NCI-H2107 (cell line): ENCODE data around the gene GABARAPL1.
"Not testable (repeated sequence)": the region's sequence is repeated elsewhere in the genome, so short reads cannot be mapped to it uniquely, and the experiment has no call there.

Experiments used
- DNase-seq: peaks from one replicate; lab custom pipeline; 2025; lab: John Stamatoyannopoulos, UW

Gene GABARAPL1

GRCh38 chr12:10212739-10213131, at the start of gene GABARAPL1:
Gene GABARAPL1, plus strand, starts transcription at chr12:10212877. Its CDS starts 253 bp downstream, at chr12:10213130.
- peak; percentile 45 for DNase-seq

GRCh38 chr12:10163084-10163483, 49.6 kb upstream of the GABARAPL1 start:
- DNase-seq, result no peak

- no peak for DNase-seq
Measured at GRCh38 chr12:10165421-10165820, 47.3 kb upstream of the GABARAPL1 start.

GRCh38 chr12:10167599-10167998, 45.1 kb upstream of the GABARAPL1 start:
- no peak for DNase-seq

GRCh38 chr12:10169104-10169503, 43.6 kb upstream of the GABARAPL1 start:
- no peak for DNase-seq

- no peak for DNase-seq
Measured at GRCh38 chr12:10170216-10170615, 42.5 kb upstream of the GABARAPL1 start.

- DNase-seq, result no peak
Measured at GRCh38 chr12:10171973-10172728, 40.5 kb upstream of the GABARAPL1 start, which contains the start of gene OLR1. Gene OLR1, minus strand, starts transcription at chr12:10172132. Its CDS starts 55 bp downstream, at chr12:10172077.

GRCh38 chr12:10174986-10175614, 37.6 kb upstream of the GABARAPL1 start:
- DNase-seq, result no peak

GRCh38 chr12:10175846-10176636, 36.6 kb upstream of the GABARAPL1 start:
- DNase-seq, result no peak

- no peak for DNase-seq
Measured at GRCh38 chr12:10178821-10179220, 33.9 kb upstream of the GABARAPL1 start, which contains the start of gene TMEM52B. Gene TMEM52B, plus strand, starts transcription at chr12:10179032. Its CDS starts 543 bp downstream, at chr12:10179575.

GRCh38 chr12:10179776-10180181, 32.9 kb upstream of the GABARAPL1 start:
- DNase-seq, result no peak

GRCh38 chr12:10182354-10183049, 30.2 kb upstream of the GABARAPL1 start:
- DNase-seq, result no peak

- DNase-seq, result no peak
Measured at GRCh38 chr12:10184261-10184843, 28.3 kb upstream of the GABARAPL1 start.

GRCh38 chr12:10186299-10186698, 26.4 kb upstream of the GABARAPL1 start:
- DNase-seq, result no peak

- DNase-seq, result not testable (repeated sequence)
Measured at GRCh38 chr12:10186958-10187357, 25.7 kb upstream of the GABARAPL1 start.

GRCh38 chr12:10189653-10190052, 23.0 kb upstream of the GABARAPL1 start:
- no peak for DNase-seq

GRCh38 chr12:10190558-10191388, 21.9 kb upstream of the GABARAPL1 start:
- DNase-seq, result peak; percentile 8

- no peak for DNase-seq
Measured at GRCh38 chr12:10191865-10192264, 20.8 kb upstream of the GABARAPL1 start.

- DNase-seq, result no peak
Measured at GRCh38 chr12:10194160-10194670, 18.5 kb upstream of the GABARAPL1 start.

- DNase-seq, result no peak
Measured at GRCh38 chr12:10196210-10196609, 16.5 kb upstream of the GABARAPL1 start.
